ENCODE data around the gene PDLIM1. TPM values are rescaled to one million over a fixed set of nuclear protein-coding genes. Genes with fewer than 3 reads are reported as not detected.

Gene PDLIM1
- 75.7 and 96.3 TPM in 2 replicates for total RNA-seq
- 286 and 335 TPM in 2 replicates for polyA plus RNA-seq

DNA sequence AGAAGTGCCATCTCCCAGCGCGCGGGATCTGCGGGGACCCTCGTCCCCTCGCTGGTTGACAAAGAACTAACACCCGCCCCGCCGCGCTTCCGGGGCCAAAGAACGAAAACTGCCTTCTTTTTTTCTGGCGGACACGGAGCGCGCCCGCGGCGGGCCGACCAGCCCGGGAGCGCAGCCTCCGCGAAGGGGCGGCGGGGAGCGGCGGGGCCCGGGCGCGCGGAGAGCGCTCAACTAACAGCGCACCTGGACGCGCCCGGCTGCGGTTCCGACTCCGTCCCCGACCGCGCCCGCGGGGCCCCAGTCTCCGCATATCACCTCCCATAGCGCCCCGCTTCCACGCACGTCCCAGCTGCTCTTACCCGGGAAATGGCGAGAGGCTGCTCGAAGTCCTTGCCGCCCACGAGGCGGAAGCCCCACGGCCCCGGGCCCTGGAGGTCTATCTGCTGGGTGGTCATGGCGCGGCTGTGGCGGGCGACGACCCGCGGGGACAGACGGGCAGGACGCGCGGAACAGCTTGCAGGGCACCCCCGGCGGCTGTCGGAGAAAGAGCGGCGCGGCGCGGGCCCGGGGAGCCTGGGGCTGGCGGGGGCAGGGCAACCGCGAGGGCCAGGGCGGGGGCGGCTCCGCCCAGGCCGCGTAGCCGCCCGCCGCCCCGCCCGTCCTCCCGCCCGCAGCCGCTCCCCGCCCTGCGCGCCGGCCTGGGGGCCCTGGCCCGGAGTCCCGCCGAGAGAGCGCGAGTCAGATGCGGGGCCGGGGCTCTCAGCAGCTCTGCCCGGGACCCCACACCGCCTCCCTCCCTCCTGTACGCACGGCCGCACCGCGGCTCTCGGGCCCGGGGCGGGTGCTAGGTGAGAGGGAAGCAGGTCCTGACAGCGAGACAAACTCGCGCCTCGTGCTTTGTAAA is at the start of gene PDLIM1:
Gene PDLIM1, minus strand, starts transcription at position 543 of the 904 bp plus-strand sequence. Its CDS starts 88 bp downstream, at position 455.
- peak; percentile 19 for TF ChIP-seq CTCF (IDR thresholded peaks at IDR 0.05; ENCODE audit: low read depth, low read length)
- H3K9me3 ChIP-seq (ENCODE audit: low read depth), result no peaks in the 10 kb centered on the region
- peaks cover 40% of the 10 kb centered on the region for H3K4me1 ChIP-seq (ENCODE audit: low read depth)
- peak; percentile 79 to 80 for DNase-seq (ENCODE audit: low read depth in 1 of 2, low spot score in 1 of 2)
- peaks cover 6% of the 10 kb centered on the region for H3K27me3 ChIP-seq
- H3K4me3 ChIP-seq, result peak within 1 kb of the TSS; percentile 99
- H3K36me3 ChIP-seq, result no peaks in the 10 kb centered on the region
- peak within 1 kb of the TSS; percentile 71 for H3K27ac ChIP-seq

DNA sequence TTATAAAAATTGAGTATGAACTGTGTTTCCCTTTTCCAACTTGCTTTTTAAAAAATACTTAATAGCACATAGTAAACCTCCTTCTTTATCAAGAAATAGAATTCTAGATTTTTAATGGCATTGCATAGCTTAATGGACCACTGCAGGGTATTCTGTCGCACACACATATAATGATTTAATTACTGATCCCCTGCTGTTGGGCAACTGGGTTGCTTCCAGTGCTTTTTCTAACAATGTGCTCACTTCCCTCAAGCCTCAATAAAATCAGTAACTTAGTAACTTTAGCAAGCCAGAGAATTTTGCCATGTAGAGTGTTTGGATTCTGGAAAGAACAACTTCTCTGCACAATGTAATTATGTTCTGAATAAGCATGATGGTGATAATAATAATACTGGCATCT is 49.1 kb upstream of the PDLIM1 start:
- H3K4me1 ChIP-seq (ENCODE audit: low read depth), result peaks cover 16% of the 10 kb centered on the region
- H3K36me3 ChIP-seq, result no peaks in the 10 kb centered on the region

GRCh38 chr10:95337423-95338160 is 46.8 kb upstream of the PDLIM1 start:
- H3K4me1 ChIP-seq (ENCODE audit: low read depth), result peaks cover 16% of the 10 kb centered on the region
- no peak for DNase-seq (ENCODE audit: low read depth in 1 of 2, low spot score in 1 of 2)
- no peaks in the 10 kb centered on the region for H3K27me3 ChIP-seq
- H3K27ac ChIP-seq, result no peak overlapping the region
- H3K36me3 ChIP-seq, result no peaks in the 10 kb centered on the region
- H3K4me3 ChIP-seq, result no peak overlapping the region
- H3K9me3 ChIP-seq (ENCODE audit: low read depth), result no peaks in the 10 kb centered on the region
- no peak for TF ChIP-seq CTCF (IDR thresholded peaks at IDR 0.05; ENCODE audit: low read depth, low read length)

More for the DNA sequence above, 49.1 kb upstream of the PDLIM1 start:
- Histone ChIP-seq H3K4me3 (no peak overlapping the region), H3K9me3 (ENCODE audit: low read depth) (no peaks in the 10 kb centered on the region), H3K27me3 (no peaks in the 10 kb centered on the region), H3K27ac (no peak overlapping the region)
- no peak for TF ChIP-seq CTCF (IDR thresholded peaks at IDR 0.05; ENCODE audit: low read depth, low read length)
- DNase-seq (ENCODE audit: low read depth in 1 of 2, low spot score in 1 of 2), result no peak

- DNase-seq (ENCODE audit: low read depth in 1 of 2, low spot score in 1 of 2), result no peak
- TF ChIP-seq CTCF (IDR thresholded peaks at IDR 0.05; ENCODE audit: low read depth, low read length), result no peak
Measured at GRCh38 chr10:95336702-95337101, 45.9 kb upstream of the PDLIM1 start.

DNA sequence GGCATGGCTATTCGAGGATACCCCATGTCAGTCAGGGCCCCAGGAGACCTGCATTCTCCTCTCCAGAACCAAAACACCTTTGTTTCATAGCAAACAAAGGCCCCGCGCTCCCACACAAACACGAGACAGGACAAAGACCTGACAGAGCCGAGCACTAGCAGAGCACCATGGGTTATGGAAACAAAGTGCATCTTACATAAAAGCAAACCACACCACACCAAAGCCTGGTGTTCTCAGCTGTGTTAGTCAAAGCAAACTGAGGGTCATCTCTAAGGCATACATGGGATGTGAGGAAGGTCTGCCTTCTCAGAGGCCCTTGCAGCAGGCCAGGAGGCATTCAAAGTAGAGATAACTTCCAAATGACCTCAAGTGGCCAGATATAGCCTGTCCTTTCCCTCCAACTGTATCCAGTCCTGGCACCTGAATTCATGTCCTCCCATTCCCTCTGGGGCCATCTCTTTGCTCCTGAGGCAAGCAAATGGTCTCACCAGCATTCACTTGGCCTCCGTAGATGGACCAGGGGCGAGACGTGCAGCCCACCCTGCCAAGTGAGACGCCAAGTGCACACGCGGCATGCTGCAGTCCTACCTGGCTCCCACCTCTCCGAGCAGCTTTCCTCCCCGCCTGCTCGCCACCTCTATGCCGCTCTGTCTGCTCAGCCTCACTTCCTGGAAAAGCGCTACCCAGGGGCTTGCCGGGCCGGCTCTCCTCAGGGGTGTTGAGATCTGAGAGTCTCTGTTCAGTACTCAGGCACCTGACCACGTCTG is 45.3 kb upstream of the PDLIM1 start:
- no peak for DNase-seq (ENCODE audit: low read depth in 1 of 2, low spot score in 1 of 2)
- Histone ChIP-seq H3K27ac (peak overlapping the region; percentile 21), H3K4me1 (ENCODE audit: low read depth) (peaks cover 10% of the 10 kb centered on the region), H3K27me3 (no peaks in the 10 kb centered on the region), H3K36me3 (no peaks in the 10 kb centered on the region), H3K4me3 (no peak overlapping the region), H3K9me3 (ENCODE audit: low read depth) (no peaks in the 10 kb centered on the region)
- no peak for TF ChIP-seq CTCF (IDR thresholded peaks at IDR 0.05; ENCODE audit: low read depth, low read length)

More at GRCh38 chr10:95336702-95337101, 45.9 kb upstream of the PDLIM1 start:
- no peaks in the 10 kb centered on the region for H3K36me3 ChIP-seq
- peaks cover 14% of the 10 kb centered on the region for H3K4me1 ChIP-seq (ENCODE audit: low read depth)
- H3K9me3 ChIP-seq (ENCODE audit: low read depth), result no peaks in the 10 kb centered on the region
- H3K4me3 ChIP-seq, result no peak overlapping the region
- no peak overlapping the region for H3K27ac ChIP-seq
- H3K27me3 ChIP-seq, result no peaks in the 10 kb centered on the region
